Neural crest cell (in vitro differentiated cells): ENCODE measurements around the gene PNPLA6. TPM values are rescaled to one million over a fixed set of nuclear protein-coding genes. Genes with fewer than 3 reads are reported as not detected.

ENCODE experiments used
- total RNA-seq: library from RNA; stranded (reverse); gene quantifications from 2 replicates; pipeline ENCODE4 v1.2.1, GENCODE V29; 2021

Gene PNPLA6
- total RNA-seq, 1 donor from 2014 or later = 72.1 TPM

Other genes with a start within 250 kb of the PNPLA6 start
- 14.1 and 16.0 TPM in 2 replicates for gene INSR, start 241.3 kb upstream of the PNPLA6 start, total RNA-seq
- 36.5 and 38.3 TPM in 2 replicates for gene ARHGEF18, start 186.8 kb upstream of the PNPLA6 start, total RNA-seq
- gene PEX11G, start 46.7 kb upstream of the PNPLA6 start, total RNA-seq = 2.3 and 3.4 TPM in 2 replicates
- gene ZNF358, start 19.6 kb upstream of the PNPLA6 start, total RNA-seq = 75.6 and 76.2 TPM in 2 replicates
- 24.4 and 26.7 TPM in 2 replicates for gene MCOLN1, start 13.1 kb upstream of the PNPLA6 start, total RNA-seq
- gene CAMSAP3, start 60.1 kb downstream of the PNPLA6 start, total RNA-seq = 10.3 and 13.7 TPM in 2 replicates
- 47.0 and 47.8 TPM in 2 replicates for gene XAB2, start 93.8 kb downstream of the PNPLA6 start, total RNA-seq
- 141 and 165 TPM in 2 replicates for gene PET100, start 94.1 kb downstream of the PNPLA6 start, total RNA-seq
- not detected in 2 replicates for gene PCP2, start 98.0 kb downstream of the PNPLA6 start, total RNA-seq
- gene STXBP2, start 101.4 kb downstream of the PNPLA6 start, total RNA-seq = 4.6 and 5.2 TPM in 2 replicates
- gene RETN, start 133.3 kb downstream of the PNPLA6 start, total RNA-seq = not detected in 2 replicates
- gene MCEMP1, start 141.4 kb downstream of the PNPLA6 start, total RNA-seq = not detected in 2 replicates
- 83.8 and 87.2 TPM in 2 replicates for gene TRAPPC5, start 145.1 kb downstream of the PNPLA6 start, total RNA-seq
- not detected in 2 replicates for gene FCER2, start 166.4 kb downstream of the PNPLA6 start, total RNA-seq
- not detected in 2 replicates for gene CLEC4G, start 196.4 kb downstream of the PNPLA6 start, total RNA-seq
- not detected in 2 replicates for gene CD209, start 211.8 kb downstream of the PNPLA6 start, total RNA-seq
- not detected in 2 replicates for gene CLEC4M, start 227.5 kb downstream of the PNPLA6 start, total RNA-seq